Measurements from ENCODE around the gene GKN1. TPM values are rescaled to one million over a fixed set of nuclear protein-coding genes. Genes with fewer than 3 reads are reported as not detected.

Gene GKN1
- total and polyA plus RNA-seq, 4 donors = not detected

GRCh38 chr2:68992341-68992740 is 17.9 kb downstream of the GKN1 start:
- Histone ChIP-seq H3K4me3 (ENCODE audit: low read depth in 1 of 3, low read length in 3 of 3) (no peak overlapping the region), H3K9me3 (ENCODE audit: control insufficient read depth in 4 of 4, low read length in 3 of 4) (no peaks in the 10 kb centered on the region), H3K27me3 (ENCODE audit: control insufficient read depth in 4 of 4, insufficient read depth in 4 of 4, low read length in 3 of 4) (no peaks in the 10 kb centered on the region), H3K4me1 (ENCODE audit: control insufficient read depth in 4 of 4, insufficient read depth in 4 of 4, low read length in 3 of 4) (peaks cover 4 to 13% (median 7%) of the 10 kb centered on the region in 4 donors), H3K36me3 (ENCODE audit: control insufficient read depth in 4 of 4, insufficient read depth in 3 of 4, low read depth in 1 of 4, low read length in 3 of 4) (no peaks in the 10 kb centered on the region), H3K9ac (ENCODE audit: low read depth in 1 of 2, low read length in 2 of 2) (no peak overlapping the region), H3K27ac (ENCODE audit: low read depth in 1 of 2, low read length in 2 of 2) (no peak overlapping the region)
- TF ChIP-seq YY1 (IDR thresholded peaks at IDR 0.05) = no peak
- no peak for TF ChIP-seq NR2F2 (IDR thresholded peaks at IDR 0.05)
- no peak for TF ChIP-seq JUND (IDR thresholded peaks at IDR 0.05)
- no peak for TF ChIP-seq FOXA1 (IDR thresholded peaks at IDR 0.05)
- no peak for TF ChIP-seq EGR1 (IDR thresholded peaks at IDR 0.05; ENCODE audit: low read depth in 2 of 2)
- TF ChIP-seq, protein P1, sequence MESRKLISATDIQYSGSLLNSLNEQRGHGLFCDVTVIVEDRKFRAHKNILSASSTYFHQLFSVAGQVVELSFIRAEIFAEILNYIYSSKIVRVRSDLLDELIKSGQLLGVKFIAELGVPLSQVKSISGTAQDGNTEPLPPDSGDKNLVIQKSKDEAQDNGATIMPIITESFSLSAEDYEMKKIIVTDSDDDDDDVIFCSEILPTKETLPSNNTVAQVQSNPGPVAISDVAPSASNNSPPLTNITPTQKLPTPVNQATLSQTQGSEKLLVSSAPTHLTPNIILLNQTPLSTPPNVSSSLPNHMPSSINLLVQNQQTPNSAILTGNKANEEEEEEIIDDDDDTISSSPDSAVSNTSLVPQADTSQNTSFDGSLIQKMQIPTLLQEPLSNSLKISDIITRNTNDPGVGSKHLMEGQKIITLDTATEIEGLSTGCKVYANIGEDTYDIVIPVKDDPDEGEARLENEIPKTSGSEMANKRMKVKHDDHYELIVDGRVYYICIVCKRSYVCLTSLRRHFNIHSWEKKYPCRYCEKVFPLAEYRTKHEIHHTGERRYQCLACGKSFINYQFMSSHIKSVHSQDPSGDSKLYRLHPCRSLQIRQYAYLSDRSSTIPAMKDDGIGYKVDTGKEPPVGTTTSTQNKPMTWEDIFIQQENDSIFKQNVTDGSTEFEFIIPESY (IDR thresholded peaks at IDR 0.05) = no peak
- no peak for TF ChIP-seq RXRA (IDR thresholded peaks at IDR 0.05)
- TF ChIP-seq, protein P2, sequence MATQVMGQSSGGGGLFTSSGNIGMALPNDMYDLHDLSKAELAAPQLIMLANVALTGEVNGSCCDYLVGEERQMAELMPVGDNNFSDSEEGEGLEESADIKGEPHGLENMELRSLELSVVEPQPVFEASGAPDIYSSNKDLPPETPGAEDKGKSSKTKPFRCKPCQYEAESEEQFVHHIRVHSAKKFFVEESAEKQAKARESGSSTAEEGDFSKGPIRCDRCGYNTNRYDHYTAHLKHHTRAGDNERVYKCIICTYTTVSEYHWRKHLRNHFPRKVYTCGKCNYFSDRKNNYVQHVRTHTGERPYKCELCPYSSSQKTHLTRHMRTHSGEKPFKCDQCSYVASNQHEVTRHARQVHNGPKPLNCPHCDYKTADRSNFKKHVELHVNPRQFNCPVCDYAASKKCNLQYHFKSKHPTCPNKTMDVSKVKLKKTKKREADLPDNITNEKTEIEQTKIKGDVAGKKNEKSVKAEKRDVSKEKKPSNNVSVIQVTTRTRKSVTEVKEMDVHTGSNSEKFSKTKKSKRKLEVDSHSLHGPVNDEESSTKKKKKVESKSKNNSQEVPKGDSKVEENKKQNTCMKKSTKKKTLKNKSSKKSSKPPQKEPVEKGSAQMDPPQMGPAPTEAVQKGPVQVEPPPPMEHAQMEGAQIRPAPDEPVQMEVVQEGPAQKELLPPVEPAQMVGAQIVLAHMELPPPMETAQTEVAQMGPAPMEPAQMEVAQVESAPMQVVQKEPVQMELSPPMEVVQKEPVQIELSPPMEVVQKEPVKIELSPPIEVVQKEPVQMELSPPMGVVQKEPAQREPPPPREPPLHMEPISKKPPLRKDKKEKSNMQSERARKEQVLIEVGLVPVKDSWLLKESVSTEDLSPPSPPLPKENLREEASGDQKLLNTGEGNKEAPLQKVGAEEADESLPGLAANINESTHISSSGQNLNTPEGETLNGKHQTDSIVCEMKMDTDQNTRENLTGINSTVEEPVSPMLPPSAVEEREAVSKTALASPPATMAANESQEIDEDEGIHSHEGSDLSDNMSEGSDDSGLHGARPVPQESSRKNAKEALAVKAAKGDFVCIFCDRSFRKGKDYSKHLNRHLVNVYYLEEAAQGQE (IDR thresholded peaks at IDR 0.05) = no peak
- TF ChIP-seq, protein P3, sequence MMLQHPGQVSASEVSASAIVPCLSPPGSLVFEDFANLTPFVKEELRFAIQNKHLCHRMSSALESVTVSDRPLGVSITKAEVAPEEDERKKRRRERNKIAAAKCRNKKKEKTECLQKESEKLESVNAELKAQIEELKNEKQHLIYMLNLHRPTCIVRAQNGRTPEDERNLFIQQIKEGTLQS (IDR thresholded peaks at IDR 0.05) = no peak
- TF ChIP-seq SP1 (IDR thresholded peaks at IDR 0.05) = no peak
- TF ChIP-seq HNF4A (conservative IDR thresholded peaks at IDR 0.05) = no peak
- TF ChIP-seq HNF4G (IDR thresholded peaks at IDR 0.05) = no peak
- no peak for TF ChIP-seq FOXA2 (IDR thresholded peaks at IDR 0.05)
- TF ChIP-seq RAD21 (IDR thresholded peaks at IDR 0.05) = no peak
- TF ChIP-seq GABPA (IDR thresholded peaks at IDR 0.05 in 1 of 2, conservative IDR thresholded peaks at IDR 0.05 in 1 of 2) = no peak
- TF ChIP-seq TAF1 (conservative IDR thresholded peaks at IDR 0.05) = no peak
- no peak for TF ChIP-seq CTCF (IDR thresholded peaks at IDR 0.05; ENCODE audit: low read depth, low read length, missing input control)
- TF ChIP-seq, protein P4, sequence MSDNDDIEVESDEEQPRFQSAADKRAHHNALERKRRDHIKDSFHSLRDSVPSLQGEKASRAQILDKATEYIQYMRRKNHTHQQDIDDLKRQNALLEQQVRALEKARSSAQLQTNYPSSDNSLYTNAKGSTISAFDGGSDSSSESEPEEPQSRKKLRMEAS (IDR thresholded peaks at IDR 0.05) = no peak
- 89% methylated on average over 5 of the region's 5 CpGs for WGBS
- no peak for DNase-seq (ENCODE audit: low spot score)
